ENCODE results near the gene ZBTB7B. TPM values are rescaled to one million over a fixed set of nuclear protein-coding genes. Genes with fewer than 3 reads are reported as not detected.

Gene ZBTB7B
- total RNA-seq, 2 experiments from 2014 or later, result 124 to 125 TPM

GRCh38 chr1:155005076-155006011 lies 2.7 kb downstream of the ZBTB7B start:
- POLR2A ChIA-PET, result interaction anchor here (0.7 to 3.9 kb wide), 5 partner anchors 12 to 679 kb away, joined by 3 to 31 read pairs (median 4); partner anchors contain the start of genes CKS1B and LENEP
- no peaks in the 10 kb centered on the region for H3K9me3 Mint-ChIP-seq
- DNase-seq, result peak; percentile 51
- H3K4me1 Mint-ChIP-seq (ENCODE audit: low read depth), result peaks cover 44% of the 10 kb centered on the region
- H3K27ac Mint-ChIP-seq, result peak overlapping the region; percentile 99
- no peaks in the 10 kb centered on the region for H3K27me3 Mint-ChIP-seq
- H3K36me3 Mint-ChIP-seq, result peaks cover 24% of the 10 kb centered on the region
- CTCF ChIA-PET, result interaction anchor here (0.8 to 4.2 kb wide), 6 partner anchors 11 to 68 kb away, joined by 3 to 43 read pairs (median 4); partner anchors contain the start of gene FLAD1
- intact Hi-C loops (cut with micrococcal nuclease), result loop anchor here (10.0 kb wide), 2 partner anchors 671 to 1351 kb away; partner anchors contain the start of gene SNAPIN
- H3K4me3 Mint-ChIP-seq, result peak overlapping the region; percentile 84

GRCh38 chr1:155006601-155007101 lies 4.0 kb downstream of the ZBTB7B start:
- intact Hi-C loops (cut with micrococcal nuclease), result loop anchor here (10.0 kb wide), 2 partner anchors 672 to 1352 kb away; partner anchors contain the start of gene SNAPIN
- peak overlapping the region; percentile 84 for H3K4me3 Mint-ChIP-seq
- peak; percentile 67 for DNase-seq
- CTCF ChIA-PET, result interaction anchor here (0.6 to 4.2 kb wide), 4 partner anchors 10 to 78 kb away, joined by 3 to 43 read pairs (median 4); partner anchors contain the start of genes ADAM15 and PYGO2
- POLR2A ChIA-PET, result interaction anchor here (0.7 to 3.9 kb wide), 3 partner anchors 11 to 681 kb away, joined by 3 to 31 read pairs (median 4); no protein-coding TSS in a partner anchor
- no peaks in the 10 kb centered on the region for H3K27me3 Mint-ChIP-seq
- H3K27ac Mint-ChIP-seq, result peak overlapping the region; percentile 99
- no peaks in the 10 kb centered on the region for H3K9me3 Mint-ChIP-seq
- H3K36me3 Mint-ChIP-seq, result peaks cover 29% of the 10 kb centered on the region
- peaks cover 54% of the 10 kb centered on the region for H3K4me1 Mint-ChIP-seq (ENCODE audit: low read depth)

- H3K9me3 Mint-ChIP-seq, result no peaks in the 10 kb centered on the region
- peaks cover 29% of the 10 kb centered on the region for H3K36me3 Mint-ChIP-seq
- H3K4me3 Mint-ChIP-seq, result peak overlapping the region; percentile 16
- CTCF ChIA-PET, result interaction anchor here (0.9 to 4.2 kb wide), 7 partner anchors 8 to 78 kb away, joined by 3 to 43 read pairs (median 4); partner anchors contain the start of genes ADAM15 and PYGO2
- peak overlapping the region; percentile 99 for H3K27ac Mint-ChIP-seq
- peaks cover 59% of the 10 kb centered on the region for H3K4me1 Mint-ChIP-seq (ENCODE audit: low read depth)
- DNase-seq, result no peak
- intact Hi-C loops (cut with micrococcal nuclease), result loop anchor here (10.0 kb wide), 2 partner anchors 673 to 1353 kb away; partner anchors contain the start of gene SNAPIN
- POLR2A ChIA-PET, result interaction anchor here (1.0 to 3.9 kb wide), 3 partner anchors 8 to 32 kb away, joined by 3 to 31 read pairs (median 11); no protein-coding TSS in a partner anchor
- H3K27me3 Mint-ChIP-seq, result no peaks in the 10 kb centered on the region
Measured at GRCh38 chr1:155007251-155007828, 4.7 kb downstream of the ZBTB7B start.

GRCh38 chr1:155008015-155008941 lies 5.7 kb downstream of the ZBTB7B start:
- H3K9me3 Mint-ChIP-seq, result no peaks in the 10 kb centered on the region
- intact Hi-C loops (cut with micrococcal nuclease), result loop anchor here (1.0 to 10.0 kb wide), 3 partner anchors 9 to 1353 kb away; partner anchors contain the start of gene SNAPIN
- no peaks in the 10 kb centered on the region for H3K27me3 Mint-ChIP-seq
- ChIA-PET POLR2A (interaction anchor here (0.8 to 3.9 kb wide), 4 partner anchors 9 to 47 kb away, joined by 3 to 31 read pairs (median 7); partner anchors contain the start of gene PYGO2), CTCF (interaction anchor here (0.9 to 4.2 kb wide), 7 partner anchors 8 to 72 kb away, joined by 3 to 43 read pairs (median 4); partner anchors contain the start of gene ADAM15)
- H3K4me3 Mint-ChIP-seq, result peak overlapping the region; percentile 97
- peaks cover 33% of the 10 kb centered on the region for H3K36me3 Mint-ChIP-seq
- peaks cover 69% of the 10 kb centered on the region for H3K4me1 Mint-ChIP-seq (ENCODE audit: low read depth)
- peak; percentile 89 for DNase-seq
- H3K27ac Mint-ChIP-seq, result peak overlapping the region; percentile 99

GRCh38 chr1:155009221-155009711 lies 6.7 kb downstream of the ZBTB7B start:
- POLR2A ChIA-PET, result interaction anchor here (0.8 to 3.9 kb wide), 3 partner anchors 8 to 48 kb away, joined by 3 to 31 read pairs (median 4); partner anchors contain the start of gene PYGO2
- intact Hi-C loops (cut with micrococcal nuclease), result loop anchor here (10.0 kb wide), 2 partner anchors 674 to 1354 kb away; partner anchors contain the start of gene SNAPIN

GRCh38 chr1:155009742-155010141 lies 7.1 kb downstream of the ZBTB7B start:
- no peaks in the 10 kb centered on the region for H3K9me3 Mint-ChIP-seq
- H3K36me3 Mint-ChIP-seq, result peaks cover 40% of the 10 kb centered on the region
- intact Hi-C loops (cut with micrococcal nuclease), result loop anchor here (1.0 to 10.0 kb wide), 3 partner anchors 7 to 1355 kb away; partner anchors contain the start of genes SNAPIN and ZBTB7B
- H3K27me3 Mint-ChIP-seq, result no peaks in the 10 kb centered on the region
- peak overlapping the region; percentile 99 for H3K27ac Mint-ChIP-seq
- peaks cover 73% of the 10 kb centered on the region for H3K4me1 Mint-ChIP-seq (ENCODE audit: low read depth)
- ChIA-PET POLR2A (interaction anchor here (0.7 to 1.5 kb wide), 2 partner anchors 9 to 27 kb away, joined by 3 to 4 read pairs; no protein-coding TSS in a partner anchor), CTCF (interaction anchor here (1.1 to 4.2 kb wide), 5 partner anchors 7 to 82 kb away, joined by 3 to 43 read pairs (median 6); no protein-coding TSS in a partner anchor)
- no peak for DNase-seq
- peak overlapping the region; percentile 97 for H3K4me3 Mint-ChIP-seq

More at GRCh38 chr1:155009221-155009711, 6.7 kb downstream of the ZBTB7B start:
- H3K4me3 Mint-ChIP-seq, result peak overlapping the region; percentile 97
- peaks cover 74% of the 10 kb centered on the region for H3K4me1 Mint-ChIP-seq (ENCODE audit: low read depth)
- CTCF ChIA-PET, result interaction anchor here (1.6 to 4.2 kb wide), 3 partner anchors 7 to 42 kb away, joined by 4 to 43 read pairs (median 13); partner anchors contain the start of gene ADAM15
- peak overlapping the region; percentile 99 for H3K27ac Mint-ChIP-seq
- DNase-seq, result peak; percentile 71
- H3K9me3 Mint-ChIP-seq, result no peaks in the 10 kb centered on the region
- no peaks in the 10 kb centered on the region for H3K27me3 Mint-ChIP-seq
- peaks cover 37% of the 10 kb centered on the region for H3K36me3 Mint-ChIP-seq

- ChIA-PET POLR2A (interaction anchor here (0.7 to 1.8 kb wide), 3 partner anchors 9 to 28 kb away, joined by 3 to 11 read pairs (median 4); no protein-coding TSS in a partner anchor), CTCF (interaction anchor here (0.8 to 1.7 kb wide), 5 partner anchors 10 to 163 kb away, joined by 3 to 6 read pairs (median 3); partner anchors contain the start of gene KRTCAP2)
- peak; percentile 64 for DNase-seq
- Mint-ChIP-seq H3K27ac (peak overlapping the region; percentile 99), H3K36me3 (peaks cover 41% of the 10 kb centered on the region), H3K4me3 (peak overlapping the region; percentile 97), H3K9me3 (no peaks in the 10 kb centered on the region), H3K4me1 (ENCODE audit: low read depth) (peaks cover 73% of the 10 kb centered on the region), H3K27me3 (no peaks in the 10 kb centered on the region)
- intact Hi-C loops (cut with micrococcal nuclease), result loop anchor here (1.0 kb wide), 1 partner anchor 8 kb away; the partner anchor contains the start of gene ZBTB7B
Measured at GRCh38 chr1:155010211-155010918, 7.8 kb downstream of the ZBTB7B start.

GRCh38 chr1:155011004-155011416 lies 8.4 kb downstream of the ZBTB7B start:
- no peaks in the 10 kb centered on the region for H3K27me3 Mint-ChIP-seq
- peak overlapping the region; percentile 99 for H3K27ac Mint-ChIP-seq
- peaks cover 73% of the 10 kb centered on the region for H3K4me1 Mint-ChIP-seq (ENCODE audit: low read depth)
- ChIA-PET CTCF (interaction anchor here (1.0 to 1.7 kb wide), 4 partner anchors 11 to 80 kb away, joined by 3 to 6 read pairs (median 4); no protein-coding TSS in a partner anchor), POLR2A (interaction anchor here (0.5 to 1.8 kb wide), 2 partner anchors 11 to 18 kb away, joined by 5 to 11 read pairs; no protein-coding TSS in a partner anchor)
- intact Hi-C loops (cut with micrococcal nuclease), result no loop called here
- DNase-seq, result no peak
- no peaks in the 10 kb centered on the region for H3K9me3 Mint-ChIP-seq
- peak overlapping the region; percentile 97 for H3K4me3 Mint-ChIP-seq
- peaks cover 47% of the 10 kb centered on the region for H3K36me3 Mint-ChIP-seq

- peaks cover 73% of the 10 kb centered on the region for H3K4me1 Mint-ChIP-seq (ENCODE audit: low read depth)
- POLR2A ChIA-PET, result interaction anchor here (0.5 to 1.8 kb wide), 2 partner anchors 12 to 19 kb away, joined by 5 to 11 read pairs; no protein-coding TSS in a partner anchor
Measured at GRCh38 chr1:155011437-155012025, 8.9 kb downstream of the ZBTB7B start.

More at GRCh38 chr1:155011437-155012025, 8.9 kb downstream of the ZBTB7B start:
- CTCF ChIA-PET, result interaction anchor here (1.0 to 9.8 kb wide), 6 partner anchors 14 to 74 kb away, joined by 3 to 144 read pairs (median 4); partner anchors contain the start of genes LENEP and PYGO2
- intact Hi-C loops (cut with micrococcal nuclease), result no loop called here
- Mint-ChIP-seq H3K36me3 (peaks cover 52% of the 10 kb centered on the region), H3K4me3 (peak overlapping the region; percentile 97), H3K27ac (peak overlapping the region; percentile 99), H3K27me3 (no peaks in the 10 kb centered on the region), H3K9me3 (no peaks in the 10 kb centered on the region)
- no peak for DNase-seq

Data from activated CD4-positive, alpha-beta memory T cell treated with anti-CD3 and anti-CD28 coated beads for 36 hours (primary cell).